Small intestine (tissue), 7 donors: ENCODE data around the gene AKIRIN2. TPM values are rescaled to one million over a fixed set of nuclear protein-coding genes. Genes with fewer than 3 reads are reported as not detected.

Experiments used
- DNase-seq, 2 donors: peaks; one replicate each; pipeline versions ENCODE4 v3.0.0 to v3.0.0-alpha.2; 2013
- FAIRE-seq: peaks from 2 replicates; lab custom pipeline; 2012; peaks lifted over from hg19 to GRCh38; lab: Jason Lieb, UNC
- H3K27ac ChIP-seq, 3 donors: one replicate each; pipeline ENCODE4 v1.5.1; 2013; ENCODE audit warnings: low read length in 2 of 3, mild to moderate bottlenecking in 2 of 3, control low read depth in 1 of 3, inconsistent platforms in 1 of 3, low read depth in 1 of 3, moderate library complexity in 1 of 3
- H3K27me3 ChIP-seq, 3 donors: one replicate each; pipeline ENCODE4 v1.6.1; 2013; ENCODE audit warnings: low read length in 3 of 3, inconsistent platforms in 1 of 3; ENCODE audit not compliant: control insufficient read depth in 3 of 3, insufficient read depth in 3 of 3
- H3K36me3 ChIP-seq, 3 donors: one replicate each; pipeline ENCODE4 v1.6.1; 2013; ENCODE audit warnings: low read length in 3 of 3, inconsistent platforms in 1 of 3, low read depth in 1 of 3, mild to moderate bottlenecking in 1 of 3, moderate library complexity in 1 of 3; ENCODE audit not compliant: control insufficient read depth in 3 of 3, insufficient read depth in 2 of 3
- H3K4me1 ChIP-seq, 3 donors: one replicate each; pipeline ENCODE4 v1.6.1; 2013; ENCODE audit warnings: low read length in 2 of 3, inconsistent platforms in 1 of 3, low read depth in 1 of 3, mild to moderate bottlenecking in 1 of 3, moderate library complexity in 1 of 3; ENCODE audit not compliant: control insufficient read depth in 3 of 3, insufficient read depth in 2 of 3
- H3K4me3 ChIP-seq, 3 donors: one replicate each; pipeline ENCODE4 v1.5.1; 2013; ENCODE audit warnings: low read length in 3 of 3, control low read depth in 1 of 3, inconsistent platforms in 1 of 3, low read depth in 1 of 3, mild to moderate bottlenecking in 1 of 3, moderate library complexity in 1 of 3
- H3K9me3 ChIP-seq, 2 donors: one replicate each; pipeline ENCODE4 v1.6.1; 2013; ENCODE audit warnings: low read depth in 1 of 2, low read length in 1 of 2; ENCODE audit not compliant: control insufficient read depth in 2 of 2, insufficient read depth in 1 of 2
- WGBS, 3 donors: extraction: QIAGEN DNeasy Blood & Tissue Kit; methylation state at CpG; one replicate each; pipeline ENCODE4 v1.1.7; 2013; 5-methylcytosine and 5-hydroxymethylcytosine counted together
- polyA plus RNA-seq, 4 donors: library from polyadenylated mRNA; stranded (reverse) in 3 of 4; unstranded in 1 of 4; fragments of 200-250 nt in 3 of 4; fragments of 120-200 nt in 1 of 4; gene quantifications; one replicate each; pipeline versions ENCODE4 v1.2.1 to v1.2.3, GENCODE V29; 2013
- donor health status: healthy with polysubstance abuse.
- donor health status: control.
- donor health status: control.
- donor health status: Bipolar disorder and iron deficiency.
- donor health status: healthy.

The AKIRIN2 gene
- polyA plus RNA-seq, 4 donors, result 19.9 to 63.8 (median 24.2) TPM

GRCh38 chr6:87663434-87663833 lies 38.6 kb downstream of the AKIRIN2 start:
- H3K4me1 ChIP-seq, result peaks cover 0 to 3% (median 0%) of the 10 kb centered on the region in 3 donors
- DNase-seq (no peak), FAIRE-seq (no peak)
- WGBS, 3 donors, result 71 to 87% (median 75%) methylated on average over 2 of the region's 2 CpGs
- H3K9me3 ChIP-seq, result no peaks in the 10 kb centered on the region
- H3K27ac ChIP-seq, result no peak overlapping the region
- no peaks in the 10 kb centered on the region for H3K27me3 ChIP-seq
- no peak overlapping the region for H3K4me3 ChIP-seq
- H3K36me3 ChIP-seq, result peaks cover 2 to 7% (median 5%) of the 10 kb centered on the region in 3 donors

GRCh38 chr6:87661503-87661902 lies 40.5 kb downstream of the AKIRIN2 start:
- Histone ChIP-seq H3K36me3 (peaks cover 2 to 6% (median 2%) of the 10 kb centered on the region in 3 donors), H3K4me3 (no peak overlapping the region), H3K27ac (no peak overlapping the region), H3K27me3 (no peaks in the 10 kb centered on the region), H3K9me3 (no peaks in the 10 kb centered on the region), H3K4me1 (peaks cover 0 to 3% (median 0%) of the 10 kb centered on the region in 3 donors)
- FAIRE-seq (no peak), DNase-seq (no peak)
- 41 to 88% (median 80%) methylated on average over 1 of the region's 1 CpG for WGBS, 3 donors

- FAIRE-seq (no peak), DNase-seq (no peak)
- no peak overlapping the region for H3K4me3 ChIP-seq
- no peak overlapping the region for H3K27ac ChIP-seq
- WGBS, 3 donors, result 95 to 98% (median 97%) methylated on average over 1 of the region's 1 CpG
- no peaks in the 10 kb centered on the region for H3K9me3 ChIP-seq
- H3K27me3 ChIP-seq, result no peaks in the 10 kb centered on the region
- peaks cover 2 to 6% (median 2%) of the 10 kb centered on the region in 3 donors for H3K36me3 ChIP-seq
- peaks cover 0 to 3% (median 0%) of the 10 kb centered on the region in 3 donors for H3K4me1 ChIP-seq
Measured at GRCh38 chr6:87661016-87661415, 41.0 kb downstream of the AKIRIN2 start.

- Histone ChIP-seq H3K9me3 (no peaks in the 10 kb centered on the region), H3K27me3 (no peaks in the 10 kb centered on the region), H3K36me3 (peaks cover 2 to 8% (median 4%) of the 10 kb centered on the region in 3 donors), H3K27ac (no peak overlapping the region), H3K4me3 (no peak overlapping the region), H3K4me1 (peaks cover 0 to 3% (median 0%) of the 10 kb centered on the region in 3 donors)
- DNase-seq, result no peak
- no peak for FAIRE-seq
Measured at GRCh38 chr6:87660226-87660911, 41.7 kb downstream of the AKIRIN2 start.

GRCh38 chr6:87658516-87658915 lies 43.5 kb downstream of the AKIRIN2 start:
- no peaks in the 10 kb centered on the region for H3K9me3 ChIP-seq
- no peak overlapping the region for H3K4me3 ChIP-seq
- peaks cover 2 to 11% (median 4%) of the 10 kb centered on the region in 3 donors for H3K36me3 ChIP-seq
- FAIRE-seq (no peak), DNase-seq (no peak)
- H3K4me1 ChIP-seq, result no peaks in the 10 kb centered on the region
- H3K27me3 ChIP-seq, result no peaks in the 10 kb centered on the region
- H3K27ac ChIP-seq, result no peak overlapping the region

GRCh38 chr6:87656857-87657256 lies 45.2 kb downstream of the AKIRIN2 start:
- no peak overlapping the region for H3K27ac ChIP-seq
- DNase-seq (no peak), FAIRE-seq (no peak)
- no peaks in the 10 kb centered on the region for H3K4me1 ChIP-seq
- H3K36me3 ChIP-seq, result peaks cover 2 to 10% (median 4%) of the 10 kb centered on the region in 3 donors
- no peak overlapping the region for H3K4me3 ChIP-seq
- H3K27me3 ChIP-seq, result no peaks in the 10 kb centered on the region
- no peaks in the 10 kb centered on the region for H3K9me3 ChIP-seq

GRCh38 chr6:87655824-87656223 lies 46.2 kb downstream of the AKIRIN2 start:
- no peaks in the 10 kb centered on the region for H3K9me3 ChIP-seq
- H3K27me3 ChIP-seq, result no peaks in the 10 kb centered on the region
- no peaks in the 10 kb centered on the region for H3K4me1 ChIP-seq
- peaks cover 0 to 11% (median 1%) of the 10 kb centered on the region in 3 donors for H3K36me3 ChIP-seq
- DNase-seq (no peak), FAIRE-seq (no peak)
- no peak overlapping the region for H3K27ac ChIP-seq
- H3K4me3 ChIP-seq, result no peak overlapping the region

GRCh38 chr6:87654875-87655454 lies 47.1 kb downstream of the AKIRIN2 start:
- FAIRE-seq (no peak), DNase-seq (no peak)
- Histone ChIP-seq H3K36me3 (peaks cover 0 to 14% (median 1%) of the 10 kb centered on the region in 3 donors), H3K4me3 (no peak overlapping the region), H3K9me3 (no peaks in the 10 kb centered on the region), H3K4me1 (no peaks in the 10 kb centered on the region), H3K27ac (no peak overlapping the region), H3K27me3 (no peaks in the 10 kb centered on the region)
- WGBS, 3 donors, result 58 to 71% (median 69%) methylated on average over 2 of the region's 2 CpGs
